HCT116 (cell line): Measurements from ENCODE around the gene PCDH19.

Source experiments
- EGR1 ChIP-seq: IDR thresholded peaks from 2 replicates; pipeline ENCODE4 v1.6.1; 2012; ENCODE audit warnings: low read depth
- POLR2A ChIP-seq: IDR thresholded peaks from 2 replicates; pipeline ENCODE4 v1.7.0; 2011; ENCODE audit warnings: borderline replicate concordance; ENCODE audit not compliant: insufficient read depth, insufficient read length; ENCODE audit errors: extremely low read depth
- POLR2AphosphoS5 ChIP-seq: IDR thresholded peaks from 2 replicates; pipeline ENCODE4 v1.6.1; 2011; ENCODE audit warnings: mild to moderate bottlenecking, low read depth, low read length, moderate library complexity
- RAD21 ChIP-seq: IDR thresholded peaks from 2 replicates; pipeline ENCODE4 v1.6.1; 2012; ENCODE audit warnings: low read depth, mild to moderate bottlenecking
- SIN3A ChIP-seq: IDR thresholded peaks from 2 replicates; pipeline ENCODE4 v1.6.1; 2012; ENCODE audit warnings: low read depth
- ZFX ChIP-seq: fragments of 450-650 bp; IDR thresholded peaks from 2 replicates; pipeline ENCODE4 v1.6.1; 2017
- TF ChIP-seq, protein P1 (sequence below), 3 experiments: fragments of 200-600 bp in 1 of 3; sonication (generic) in 1 of 3; IDR thresholded peaks in 2 of 3; conservative IDR thresholded peaks in 1 of 3; 2 replicates each; pipeline ENCODE4 v1.5.1; 2012 to 2017; ENCODE audit warnings: low read depth in 2 of 3, low read length in 2 of 3, antibody characterized with exemption in 1 of 3, borderline replicate concordance in 1 of 3, control low read depth in 1 of 3, mild to moderate bottlenecking in 1 of 3, mixed read lengths in 1 of 3, mixed run types in 1 of 3, moderate library complexity in 1 of 3; ENCODE audit not compliant: insufficient read depth in 1 of 3

GRCh38 chrX:100407147-100407783 is 2.8 kb downstream of the PCDH19 start:
- no peak for TF ChIP-seq POLR2A
- TF ChIP-seq, protein P1, sequence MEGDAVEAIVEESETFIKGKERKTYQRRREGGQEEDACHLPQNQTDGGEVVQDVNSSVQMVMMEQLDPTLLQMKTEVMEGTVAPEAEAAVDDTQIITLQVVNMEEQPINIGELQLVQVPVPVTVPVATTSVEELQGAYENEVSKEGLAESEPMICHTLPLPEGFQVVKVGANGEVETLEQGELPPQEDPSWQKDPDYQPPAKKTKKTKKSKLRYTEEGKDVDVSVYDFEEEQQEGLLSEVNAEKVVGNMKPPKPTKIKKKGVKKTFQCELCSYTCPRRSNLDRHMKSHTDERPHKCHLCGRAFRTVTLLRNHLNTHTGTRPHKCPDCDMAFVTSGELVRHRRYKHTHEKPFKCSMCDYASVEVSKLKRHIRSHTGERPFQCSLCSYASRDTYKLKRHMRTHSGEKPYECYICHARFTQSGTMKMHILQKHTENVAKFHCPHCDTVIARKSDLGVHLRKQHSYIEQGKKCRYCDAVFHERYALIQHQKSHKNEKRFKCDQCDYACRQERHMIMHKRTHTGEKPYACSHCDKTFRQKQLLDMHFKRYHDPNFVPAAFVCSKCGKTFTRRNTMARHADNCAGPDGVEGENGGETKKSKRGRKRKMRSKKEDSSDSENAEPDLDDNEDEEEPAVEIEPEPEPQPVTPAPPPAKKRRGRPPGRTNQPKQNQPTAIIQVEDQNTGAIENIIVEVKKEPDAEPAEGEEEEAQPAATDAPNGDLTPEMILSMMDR (IDR thresholded peaks at IDR 0.05 in 2 of 3, conservative IDR thresholded peaks at IDR 0.05 in 1 of 3; ENCODE audit: borderline replicate concordance in 1 of 3, insufficient read depth in 1 of 3, low read depth in 2 of 3, low read length in 2 of 3), result no peak
- TF ChIP-seq EGR1, result no peak
- no peak for TF ChIP-seq RAD21
- no peak for TF ChIP-seq SIN3A
- TF ChIP-seq POLR2AphosphoS5, result no peak
- TF ChIP-seq ZFX, result no peak
